Measurements from ENCODE around the gene SUFU.

- TF ChIP-seq CTCF (IDR thresholded peaks at IDR 0.05) (no peak), POLR2A (IDR thresholded peaks at IDR 0.05) (no peak)
Measured at GRCh38 chr10:102491136-102491535, 12.6 kb upstream of the SUFU start.

All from vagina (tissue), 2 donors.